Parathyroid adenoma (tissue), 2 donors: ENCODE measurements around the gene MICU2.

Experiments used
- H2AFZ ChIP-seq: fragments of 300-600 bp; sonication (generic); one replicate; pipeline ENCODE4 v1.7.0; 2017; ENCODE audit warnings: antibody characterized with exemption, mild to moderate bottlenecking
- H3K27ac ChIP-seq: fragments of 300-600 bp; sonication (generic); one replicate; pipeline ENCODE4 v1.7.0; 2017
- H3K27me3 ChIP-seq: fragments of 300-600 bp; sonication (generic); one replicate; pipeline ENCODE4 v1.7.0; 2017; ENCODE audit warnings: low read length; ENCODE audit not compliant: control insufficient read depth, insufficient read depth
- H3K36me3 ChIP-seq: fragments of 300-600 bp; sonication (generic); one replicate; pipeline ENCODE4 v1.7.0; 2017; ENCODE audit warnings: low read length; ENCODE audit not compliant: control insufficient read depth, insufficient read depth
- H3K4me1 ChIP-seq: fragments of 300-600 bp; sonication (generic); one replicate; pipeline ENCODE4 v1.7.0; 2017; ENCODE audit warnings: control low read depth
- H3K4me2 ChIP-seq: fragments of 300-600 bp; sonication (generic); one replicate; pipeline ENCODE4 v1.7.0; 2017; ENCODE audit warnings: low read length
- H3K4me3 ChIP-seq: fragments of 300-600 bp; sonication (generic); one replicate; pipeline ENCODE4 v1.7.0; 2017; ENCODE audit warnings: low read depth, low read length
- H3K79me2 ChIP-seq: fragments of 300-600 bp; sonication (generic); one replicate; pipeline ENCODE4 v1.7.0; 2017; ENCODE audit warnings: control low read depth
- H3K9ac ChIP-seq: fragments of 300-600 bp; sonication (generic); one replicate; pipeline ENCODE4 v1.7.0; 2017; ENCODE audit warnings: mild to moderate bottlenecking
- H3K9me3 ChIP-seq: fragments of 300-600 bp; sonication (generic); one replicate; pipeline ENCODE4 v1.7.0; 2017; ENCODE audit warnings: low read length; ENCODE audit not compliant: control insufficient read depth
- CTCF ChIP-seq: fragments of 300-600 bp; sonication (generic); IDR thresholded peaks from one replicate; pipeline ENCODE4 v1.7.0; 2017; ENCODE audit warnings: antibody characterized with exemption, mild to moderate bottlenecking
- donor health status: primary hyperparathyroidism.

The MICU2 gene

GRCh38 chr13:21534760-21535159, 69.2 kb downstream of the MICU2 start:
- peaks cover 3% of the 10 kb centered on the region for H3K4me1 ChIP-seq
- no peaks in the 10 kb centered on the region for H3K36me3 ChIP-seq
- no peak for TF ChIP-seq CTCF

GRCh38 chr13:21531455-21531854, 72.5 kb downstream of the MICU2 start:
- H3K36me3 ChIP-seq, result no peaks in the 10 kb centered on the region
- H3K27me3 ChIP-seq, result no peaks in the 10 kb centered on the region
- H3K9ac ChIP-seq, result no peak overlapping the region
- no peak overlapping the region for H2AFZ ChIP-seq
- no peak for TF ChIP-seq CTCF
- H3K9me3 ChIP-seq, result no peaks in the 10 kb centered on the region
- H3K4me3 ChIP-seq, result no peak overlapping the region
- H3K27ac ChIP-seq, result no peak overlapping the region
- H3K4me2 ChIP-seq, result no peak overlapping the region
- H3K79me2 ChIP-seq, result no peaks in the 10 kb centered on the region
- H3K4me1 ChIP-seq, result peaks cover 3% of the 10 kb centered on the region

More at GRCh38 chr13:21534760-21535159, 69.2 kb downstream of the MICU2 start:
- no peak overlapping the region for H3K4me2 ChIP-seq
- H2AFZ ChIP-seq, result no peak overlapping the region
- H3K4me3 ChIP-seq, result no peak overlapping the region
- H3K9ac ChIP-seq, result no peak overlapping the region
- H3K79me2 ChIP-seq, result no peaks in the 10 kb centered on the region
- H3K27ac ChIP-seq, result no peak overlapping the region
- no peaks in the 10 kb centered on the region for H3K27me3 ChIP-seq
- no peaks in the 10 kb centered on the region for H3K9me3 ChIP-seq

- no peak overlapping the region for H3K9ac ChIP-seq
- H3K27me3 ChIP-seq, result no peaks in the 10 kb centered on the region
- no peaks in the 10 kb centered on the region for H3K9me3 ChIP-seq
- H3K79me2 ChIP-seq, result no peaks in the 10 kb centered on the region
- no peaks in the 10 kb centered on the region for H3K36me3 ChIP-seq
- no peak overlapping the region for H3K4me3 ChIP-seq
- no peak overlapping the region for H3K27ac ChIP-seq
- TF ChIP-seq CTCF, result no peak
- H3K4me2 ChIP-seq, result no peak overlapping the region
- peaks cover 3% of the 10 kb centered on the region for H3K4me1 ChIP-seq
- H2AFZ ChIP-seq, result no peak overlapping the region
Measured at GRCh38 chr13:21530656-21531055, 73.3 kb downstream of the MICU2 start.

- Histone ChIP-seq H3K27me3 (no peaks in the 10 kb centered on the region), H3K27ac (no peak overlapping the region), H3K4me3 (no peak overlapping the region), H3K36me3 (no peaks in the 10 kb centered on the region), H3K9ac (no peak overlapping the region), H3K4me2 (no peak overlapping the region), H3K4me1 (peaks cover 3% of the 10 kb centered on the region), H2AFZ (no peak overlapping the region), H3K79me2 (no peaks in the 10 kb centered on the region), H3K9me3 (no peaks in the 10 kb centered on the region)
- TF ChIP-seq CTCF, result no peak
Measured at GRCh38 chr13:21529146-21529893, 74.7 kb downstream of the MICU2 start.

- H2AFZ ChIP-seq, result no peak overlapping the region
- no peaks in the 10 kb centered on the region for H3K79me2 ChIP-seq
- H3K9me3 ChIP-seq, result no peaks in the 10 kb centered on the region
- TF ChIP-seq CTCF, result no peak
- H3K4me3 ChIP-seq, result no peak overlapping the region
- H3K4me1 ChIP-seq, result peaks cover 3% of the 10 kb centered on the region
- no peak overlapping the region for H3K4me2 ChIP-seq
- H3K27me3 ChIP-seq, result no peaks in the 10 kb centered on the region
- H3K36me3 ChIP-seq, result no peaks in the 10 kb centered on the region
- H3K27ac ChIP-seq, result no peak overlapping the region
- H3K9ac ChIP-seq, result no peak overlapping the region
Measured at GRCh38 chr13:21528616-21529015, 75.4 kb downstream of the MICU2 start.
